ENCODE results near the gene HIRA. TPM values are rescaled to one million over a fixed set of nuclear protein-coding genes. Genes with fewer than 3 reads are reported as not detected.

HIRA gene, protein sequence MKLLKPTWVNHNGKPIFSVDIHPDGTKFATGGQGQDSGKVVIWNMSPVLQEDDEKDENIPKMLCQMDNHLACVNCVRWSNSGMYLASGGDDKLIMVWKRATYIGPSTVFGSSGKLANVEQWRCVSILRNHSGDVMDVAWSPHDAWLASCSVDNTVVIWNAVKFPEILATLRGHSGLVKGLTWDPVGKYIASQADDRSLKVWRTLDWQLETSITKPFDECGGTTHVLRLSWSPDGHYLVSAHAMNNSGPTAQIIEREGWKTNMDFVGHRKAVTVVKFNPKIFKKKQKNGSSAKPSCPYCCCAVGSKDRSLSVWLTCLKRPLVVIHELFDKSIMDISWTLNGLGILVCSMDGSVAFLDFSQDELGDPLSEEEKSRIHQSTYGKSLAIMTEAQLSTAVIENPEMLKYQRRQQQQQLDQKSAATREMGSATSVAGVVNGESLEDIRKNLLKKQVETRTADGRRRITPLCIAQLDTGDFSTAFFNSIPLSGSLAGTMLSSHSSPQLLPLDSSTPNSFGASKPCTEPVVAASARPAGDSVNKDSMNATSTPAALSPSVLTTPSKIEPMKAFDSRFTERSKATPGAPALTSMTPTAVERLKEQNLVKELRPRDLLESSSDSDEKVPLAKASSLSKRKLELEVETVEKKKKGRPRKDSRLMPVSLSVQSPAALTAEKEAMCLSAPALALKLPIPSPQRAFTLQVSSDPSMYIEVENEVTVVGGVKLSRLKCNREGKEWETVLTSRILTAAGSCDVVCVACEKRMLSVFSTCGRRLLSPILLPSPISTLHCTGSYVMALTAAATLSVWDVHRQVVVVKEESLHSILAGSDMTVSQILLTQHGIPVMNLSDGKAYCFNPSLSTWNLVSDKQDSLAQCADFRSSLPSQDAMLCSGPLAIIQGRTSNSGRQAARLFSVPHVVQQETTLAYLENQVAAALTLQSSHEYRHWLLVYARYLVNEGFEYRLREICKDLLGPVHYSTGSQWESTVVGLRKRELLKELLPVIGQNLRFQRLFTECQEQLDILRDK
- total RNA-seq (2014; rRNA removed; shearing (Covaris generic)) = 28.8 and 31.4 TPM in 2 replicates

DNA sequence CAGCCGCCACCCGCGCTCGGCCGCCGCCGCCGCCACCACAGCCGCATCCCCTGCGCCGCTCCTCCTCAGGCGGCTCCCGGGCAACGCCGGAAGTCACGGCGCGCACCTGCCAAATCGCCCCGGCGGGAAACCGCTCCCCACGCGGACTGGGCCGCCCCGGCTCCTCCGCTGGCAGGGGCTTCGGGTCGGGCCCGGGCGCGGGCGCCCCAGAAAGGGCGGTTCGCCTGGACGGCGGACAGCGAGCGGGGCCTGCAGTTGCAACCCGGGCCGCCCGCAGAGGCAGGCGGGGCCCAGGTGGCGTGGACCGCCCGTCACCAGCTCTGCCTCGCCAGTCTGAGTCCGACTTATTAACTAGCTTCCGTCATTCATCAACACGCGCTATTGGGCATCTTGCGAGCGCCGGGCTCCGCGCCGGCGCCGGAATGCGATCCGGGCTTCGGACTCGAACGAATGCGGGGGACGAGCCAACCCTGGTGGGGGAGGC lies at the start of gene HIRA:
HIRA (minus strand) TSS at position 85 of the 484 bp plus-strand sequence. CDS start 257 bp downstream, outside the sequence.
- DNase-seq = peak; percentile 94
- peaks cover 6% of the 10 kb centered on the region for H3K36me3 ChIP-seq (replicated peaks; ENCODE audit: control insufficient read depth, insufficient read depth, low read length)
- H3K27me3 ChIP-seq (ENCODE audit: control insufficient read depth, insufficient read depth, low read length) = no peaks in the 10 kb centered on the region
- H3K4me3 ChIP-seq (ENCODE audit: insufficient read depth, low read depth, low read length) = peak within 1 kb of the TSS; percentile 92

DNA sequence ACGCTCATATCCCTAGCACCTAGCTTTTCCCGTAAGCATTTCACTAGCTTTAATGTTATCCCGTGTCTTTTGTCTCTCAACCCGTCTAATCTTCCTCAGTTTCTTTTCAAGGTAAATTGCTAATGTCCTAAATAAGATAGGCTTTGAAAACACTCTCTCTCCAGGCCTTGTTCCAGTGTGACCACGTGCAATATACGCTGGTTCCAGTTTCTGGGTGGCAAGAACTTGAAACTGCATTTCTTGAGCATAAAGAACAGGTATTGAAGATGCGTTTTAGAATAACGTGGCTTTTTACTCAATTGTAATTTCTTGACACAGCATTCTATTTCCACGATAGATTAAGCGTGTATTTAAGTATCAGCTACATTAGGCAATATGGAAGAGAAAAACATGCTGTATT lies 49.3 kb upstream of the HIRA start:
- DNase-seq = no peak
- peak overlapping the region; percentile 85; the same call in 1 of the 2 replicates for H3K4me3 ChIP-seq (ENCODE audit: insufficient read depth, low read depth, low read length)
- peaks cover 12% of the 10 kb centered on the region for H3K36me3 ChIP-seq (replicated peaks; ENCODE audit: control insufficient read depth, insufficient read depth, low read length)
- H3K27me3 ChIP-seq (ENCODE audit: control insufficient read depth, insufficient read depth, low read length) = no peaks in the 10 kb centered on the region

DNA sequence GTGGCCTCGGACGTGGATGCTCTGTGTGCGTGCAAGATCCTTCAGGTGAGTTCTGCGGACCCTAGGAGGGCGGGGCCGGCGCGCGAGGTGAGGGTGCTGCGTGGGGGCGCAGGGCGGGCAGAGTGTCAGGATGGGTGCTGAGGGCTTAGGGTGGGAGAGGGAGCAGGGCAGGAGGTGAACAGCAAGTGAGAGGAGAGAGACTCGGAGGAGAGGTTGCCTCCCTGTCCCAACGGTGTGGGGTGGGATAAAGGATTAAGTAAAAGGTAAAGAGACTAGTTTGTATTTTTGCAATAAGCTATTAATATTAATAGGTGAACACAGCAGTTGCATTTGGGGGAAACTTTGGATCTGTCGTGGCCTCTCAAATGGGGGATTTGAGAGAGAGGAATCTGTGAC lies 48.6 kb upstream of the HIRA start:
- no peaks in the 10 kb centered on the region for H3K27me3 ChIP-seq (ENCODE audit: control insufficient read depth, insufficient read depth, low read length)
- peak overlapping the region; percentile 85 for H3K4me3 ChIP-seq (ENCODE audit: insufficient read depth, low read depth, low read length)
- no peak for DNase-seq
- H3K36me3 ChIP-seq (replicated peaks; ENCODE audit: control insufficient read depth, insufficient read depth, low read length) = peaks cover 9% of the 10 kb centered on the region

DNA sequence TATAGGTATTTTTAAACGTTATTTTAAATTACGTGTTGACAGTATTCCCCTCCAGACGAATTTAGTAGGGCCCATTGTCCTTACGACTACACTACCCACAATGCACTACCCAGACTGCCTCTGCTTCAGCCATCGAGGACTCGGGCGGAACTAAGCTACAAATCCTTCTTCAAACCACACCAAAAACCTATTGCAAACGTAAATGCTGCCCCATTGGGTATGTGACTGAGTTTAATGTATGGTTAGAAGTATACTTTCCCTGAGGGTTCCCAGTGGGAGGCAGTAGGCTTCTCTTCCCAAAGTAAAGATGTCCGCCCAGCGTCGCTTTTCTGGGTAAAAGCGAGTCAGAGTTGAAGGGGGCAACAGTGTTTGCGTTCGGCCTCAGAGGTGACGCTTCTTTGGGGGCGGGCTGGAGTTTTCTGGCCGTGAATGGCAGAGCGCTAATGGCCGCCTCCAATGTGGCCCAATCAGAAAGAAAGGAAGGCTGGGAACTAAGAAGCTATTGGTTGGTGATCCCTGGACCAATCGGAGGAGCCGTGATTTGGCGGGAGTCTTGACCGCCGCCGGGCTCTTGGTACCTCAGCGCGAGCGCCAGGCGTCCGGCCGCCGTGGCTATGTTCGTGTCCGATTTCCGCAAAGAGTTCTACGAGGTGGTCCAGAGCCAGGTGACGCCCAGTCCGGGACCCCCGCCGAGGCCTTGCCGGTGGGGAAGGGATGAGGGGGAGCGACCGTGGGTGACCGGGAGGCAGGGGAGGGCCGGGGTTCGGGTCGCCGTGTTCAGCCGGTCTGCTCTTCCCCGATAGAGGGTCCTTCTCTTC lies 48.0 kb upstream of the HIRA start, which contains the start of gene CDC45:
CDC45 (plus strand) TSS at position 566 of the 818 bp plus-strand sequence; CDS start at position 615, 49 bp downstream.
- Histone ChIP-seq H3K27me3 (ENCODE audit: control insufficient read depth, insufficient read depth, low read length) (no peaks in the 10 kb centered on the region), H3K4me3 (ENCODE audit: insufficient read depth, low read depth, low read length) (peak within 1 kb of the TSS; percentile 88), H3K36me3 (replicated peaks; ENCODE audit: control insufficient read depth, insufficient read depth, low read length) (peaks cover 8% of the 10 kb centered on the region)
- DNase-seq = peak; percentile 97

DNA sequence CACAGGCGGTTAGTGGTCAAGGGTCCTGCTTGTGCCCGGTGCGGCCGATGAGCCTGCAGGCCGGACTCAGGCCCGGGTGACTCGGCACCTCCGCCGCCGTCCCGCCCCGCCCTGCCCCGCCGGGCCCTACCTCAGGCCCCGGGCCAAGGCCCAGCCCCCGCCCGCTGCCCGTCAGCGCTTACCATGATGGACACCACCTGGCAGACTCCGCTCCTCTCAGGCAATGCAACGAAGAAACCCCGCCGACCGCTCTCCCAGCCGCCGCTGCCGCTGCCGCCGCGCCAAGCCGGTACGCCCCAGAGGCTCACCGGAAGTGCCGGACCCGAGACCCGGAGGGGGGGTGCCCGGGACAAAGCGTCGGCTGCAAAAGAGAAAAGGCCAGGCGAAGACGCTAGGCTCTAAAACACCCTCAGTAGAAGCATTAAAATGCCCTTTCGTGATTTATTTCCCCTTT lies 47.4 kb upstream of the HIRA start, which contains the start of gene UFD1:
UFD1 (minus strand) TSS at position 293 of the 454 bp plus-strand sequence; CDS start at position 185, 108 bp downstream.
- Histone ChIP-seq H3K36me3 (replicated peaks; ENCODE audit: control insufficient read depth, insufficient read depth, low read length) (peaks cover 8% of the 10 kb centered on the region), H3K27me3 (ENCODE audit: control insufficient read depth, insufficient read depth, low read length) (no peaks in the 10 kb centered on the region), H3K4me3 (ENCODE audit: insufficient read depth, low read depth, low read length) (peak within 1 kb of the TSS; percentile 88)
- peak; percentile 94 for DNase-seq

DNA sequence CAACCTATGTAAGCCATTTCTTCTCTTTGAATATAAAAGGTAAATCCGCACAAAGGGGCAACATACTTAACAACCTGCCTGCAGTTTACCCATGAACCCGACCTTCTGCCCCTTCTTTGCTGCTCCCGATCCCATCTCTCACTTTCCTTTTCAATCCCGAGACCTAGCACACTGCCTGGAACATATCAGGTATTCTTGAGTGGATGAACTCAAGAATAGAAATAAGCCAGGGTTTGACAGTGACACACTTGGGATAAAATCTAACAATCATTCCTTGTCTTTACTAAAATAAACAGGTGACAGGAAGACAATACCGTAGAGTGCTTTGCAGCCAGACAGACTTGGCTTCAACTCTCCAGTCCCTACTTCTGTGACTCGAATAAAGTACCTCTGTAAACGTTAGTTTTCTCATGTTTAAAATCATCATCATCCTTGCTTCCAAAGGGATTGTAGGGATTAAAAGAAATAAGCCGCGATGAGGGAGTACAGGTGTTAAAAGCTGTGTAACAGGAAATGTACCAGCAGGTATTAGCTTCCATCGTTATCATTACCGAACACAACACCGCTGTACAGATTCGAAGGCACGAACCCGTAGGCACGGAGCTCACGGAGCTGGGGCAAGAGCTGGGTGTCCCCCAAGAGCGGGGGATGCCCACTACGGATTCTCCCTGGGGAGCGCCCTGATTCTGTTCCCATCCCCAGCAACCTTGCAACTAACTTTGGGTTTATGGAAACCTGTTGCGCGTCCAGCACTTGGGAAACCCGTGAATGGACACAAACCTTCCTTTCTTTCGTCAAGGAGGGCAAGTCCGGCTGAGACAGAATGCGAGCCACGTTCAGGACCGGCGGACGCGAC lies 46.7 kb upstream of the HIRA start:
- no peaks in the 10 kb centered on the region for H3K27me3 ChIP-seq (ENCODE audit: control insufficient read depth, insufficient read depth, low read length)
- H3K4me3 ChIP-seq (ENCODE audit: insufficient read depth, low read depth, low read length) = peak overlapping the region; percentile 88
- peaks cover 11% of the 10 kb centered on the region for H3K36me3 ChIP-seq (replicated peaks; ENCODE audit: control insufficient read depth, insufficient read depth, low read length)
- DNase-seq = no peak

DNA sequence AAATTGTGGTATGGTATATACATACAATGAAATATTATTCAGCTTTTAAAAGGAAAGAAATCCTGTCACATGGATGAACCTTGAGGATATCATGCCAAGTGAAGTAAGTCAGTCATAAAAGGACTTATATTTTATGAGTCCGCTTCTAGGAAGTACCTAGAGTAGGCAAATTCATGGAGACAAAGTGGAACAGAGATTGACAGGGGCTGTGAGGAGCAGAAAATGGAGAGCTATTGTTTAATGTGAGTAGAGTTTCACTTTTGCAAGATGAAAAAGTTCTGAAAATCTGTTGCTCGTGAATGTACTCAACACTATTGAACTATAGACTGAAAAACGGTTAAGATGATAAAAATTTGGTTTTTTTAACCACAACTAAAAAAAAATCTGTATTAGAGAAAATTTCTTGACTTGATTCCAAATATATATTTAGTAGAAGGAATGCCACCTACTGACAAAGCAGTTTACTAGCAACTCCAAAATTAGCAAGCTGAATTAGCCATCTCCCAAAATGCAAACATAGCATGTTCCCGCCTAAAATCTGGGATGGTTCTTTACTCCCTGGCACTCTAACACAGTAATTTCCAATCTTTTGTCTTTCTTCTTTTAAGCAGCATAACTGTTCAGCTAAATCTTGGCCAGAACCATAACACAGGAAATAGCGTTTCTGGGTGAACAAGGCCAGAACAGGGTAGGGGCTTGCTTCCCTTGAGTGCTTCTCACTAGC lies 46.0 kb upstream of the HIRA start:
- no peak for DNase-seq
- Histone ChIP-seq H3K27me3 (ENCODE audit: control insufficient read depth, insufficient read depth, low read length) (no peaks in the 10 kb centered on the region), H3K36me3 (replicated peaks; ENCODE audit: control insufficient read depth, insufficient read depth, low read length) (peaks cover 15% of the 10 kb centered on the region), H3K4me3 (ENCODE audit: insufficient read depth, low read depth, low read length) (peak overlapping the region; percentile 5)

DNA sequence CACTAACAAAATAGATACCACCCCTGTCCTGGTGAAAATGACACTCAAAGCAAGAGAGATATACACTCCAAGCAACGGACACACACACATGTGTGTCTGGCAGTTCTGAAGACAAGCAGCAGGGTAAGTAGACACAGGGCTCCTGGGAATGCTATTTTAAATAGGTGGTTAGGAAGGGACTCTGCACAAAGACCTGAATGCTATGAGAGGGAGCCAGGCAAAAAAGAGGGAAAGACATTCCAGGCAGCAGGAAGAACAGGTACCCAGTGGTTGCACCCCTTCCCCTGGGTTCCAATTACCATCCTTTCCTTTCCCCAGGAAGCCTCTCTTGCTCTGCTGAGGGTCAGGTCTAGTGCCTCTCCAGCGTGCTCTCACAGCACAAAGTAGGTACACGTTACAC lies 44.5 kb upstream of the HIRA start:
- no peak for DNase-seq
- H3K4me3 ChIP-seq (ENCODE audit: insufficient read depth, low read depth, low read length) = no peak overlapping the region

DNA sequence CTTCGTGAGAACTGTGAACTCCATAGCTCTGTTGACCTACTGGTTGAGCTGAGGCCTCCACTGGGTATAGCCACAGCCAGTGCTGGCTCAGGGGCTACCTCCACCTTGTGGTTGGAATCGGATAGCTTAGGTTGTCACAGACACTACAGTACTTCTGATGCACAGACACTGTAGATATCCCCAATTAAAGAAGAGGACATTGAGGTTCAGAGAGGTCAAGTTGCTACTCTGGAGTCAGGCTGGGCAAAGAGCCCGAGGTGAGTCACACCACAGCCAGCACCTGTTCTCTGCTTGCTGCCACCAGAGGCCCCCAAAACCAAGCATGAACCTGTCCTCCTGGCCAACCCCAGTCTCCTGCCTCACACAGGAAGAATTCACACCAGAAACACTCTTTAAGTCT lies 42.0 kb upstream of the HIRA start:
- DNase-seq = no peak
- no peaks in the 10 kb centered on the region for H3K27me3 ChIP-seq (ENCODE audit: control insufficient read depth, insufficient read depth, low read length)
- no peak overlapping the region for H3K4me3 ChIP-seq (ENCODE audit: insufficient read depth, low read depth, low read length)
- peaks cover 39% of the 10 kb centered on the region for H3K36me3 ChIP-seq (replicated peaks; ENCODE audit: control insufficient read depth, insufficient read depth, low read length)

More for the DNA sequence above, 44.5 kb upstream of the HIRA start:
- peaks cover 25% of the 10 kb centered on the region for H3K36me3 ChIP-seq (replicated peaks; ENCODE audit: control insufficient read depth, insufficient read depth, low read length)
- no peaks in the 10 kb centered on the region for H3K27me3 ChIP-seq (ENCODE audit: control insufficient read depth, insufficient read depth, low read length)

DNA sequence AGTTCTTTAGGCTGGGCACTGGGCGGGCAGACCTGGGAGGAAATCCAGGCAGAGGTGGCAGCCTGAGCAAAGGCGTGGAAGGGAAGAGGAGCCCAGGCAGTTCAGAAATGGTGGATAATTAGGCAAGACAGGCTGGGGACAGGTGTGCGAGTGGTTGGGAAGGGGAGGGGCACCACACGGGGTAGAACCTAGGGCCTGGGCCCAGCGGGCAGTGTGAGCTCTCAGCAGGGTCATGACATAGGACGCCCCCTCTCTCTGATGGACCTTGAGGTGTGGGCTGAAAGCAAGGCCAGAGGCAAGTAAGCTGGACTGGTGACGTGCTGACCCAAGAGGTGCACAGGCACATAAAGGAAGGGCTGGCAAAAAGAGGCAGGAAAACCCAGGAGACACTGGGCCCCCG lies 40.7 kb upstream of the HIRA start:
- DNase-seq = no peak
- Histone ChIP-seq H3K27me3 (ENCODE audit: control insufficient read depth, insufficient read depth, low read length) (no peaks in the 10 kb centered on the region), H3K36me3 (replicated peaks; ENCODE audit: control insufficient read depth, insufficient read depth, low read length) (peaks cover 47% of the 10 kb centered on the region), H3K4me3 (ENCODE audit: insufficient read depth, low read depth, low read length) (no peak overlapping the region)

DNA sequence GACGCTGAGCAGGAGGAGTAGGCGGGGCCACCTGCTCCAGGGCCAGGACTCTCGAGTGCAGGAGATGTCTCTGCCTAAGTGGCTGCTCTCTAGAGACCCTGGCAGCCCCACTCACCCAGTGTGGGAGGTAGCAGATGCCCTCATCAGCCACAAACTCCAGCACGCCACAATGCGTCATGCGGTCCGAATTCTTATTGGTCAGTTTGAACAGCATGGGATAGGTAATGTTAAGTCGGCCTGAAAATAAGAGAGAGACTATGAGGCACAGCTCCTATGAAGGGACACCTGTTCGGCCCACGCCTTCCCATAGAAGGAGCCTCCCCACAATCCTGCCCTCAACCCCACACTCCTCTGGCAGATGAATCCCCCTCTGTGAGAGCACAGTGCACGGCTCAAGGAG lies 40.0 kb upstream of the HIRA start:
- no peak for DNase-seq
- Histone ChIP-seq H3K4me3 (ENCODE audit: insufficient read depth, low read depth, low read length) (no peak overlapping the region), H3K36me3 (replicated peaks; ENCODE audit: control insufficient read depth, insufficient read depth, low read length) (peaks cover 53% of the 10 kb centered on the region), H3K27me3 (ENCODE audit: control insufficient read depth, insufficient read depth, low read length) (no peaks in the 10 kb centered on the region)

DNA sequence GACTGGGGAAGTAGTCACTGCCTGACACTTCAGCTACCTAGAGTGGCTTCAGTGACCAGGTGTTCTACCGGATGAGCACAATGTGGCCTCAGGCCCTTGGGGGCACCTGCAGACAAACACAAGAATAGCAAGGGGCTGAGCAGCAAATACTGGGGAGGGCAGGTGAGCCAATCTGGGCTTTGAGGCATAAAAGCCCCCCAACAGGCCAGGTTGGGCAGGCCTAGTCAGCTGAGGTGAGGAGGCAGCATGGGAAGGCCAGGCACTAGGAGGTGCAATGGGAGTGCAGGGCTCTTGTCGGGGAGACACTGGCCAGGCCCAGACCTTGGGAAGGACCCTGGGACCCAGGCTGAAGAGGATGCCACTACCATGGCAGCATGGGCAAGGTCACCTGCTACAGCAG lies 38.5 kb upstream of the HIRA start:
- DNase-seq = no peak
- Histone ChIP-seq H3K4me3 (ENCODE audit: insufficient read depth, low read depth, low read length) (no peak overlapping the region), H3K27me3 (ENCODE audit: control insufficient read depth, insufficient read depth, low read length) (no peaks in the 10 kb centered on the region), H3K36me3 (replicated peaks; ENCODE audit: control insufficient read depth, insufficient read depth, low read length) (peaks cover 63% of the 10 kb centered on the region)
